Skeletal muscle satellite cell (primary cell): ENCODE measurements around the gene GEMIN7.
"Not testable (repeated sequence)": the region's sequence is repeated elsewhere in the genome, so short reads cannot be mapped to it uniquely, and the experiment has no call there.

Experiments
- H3K27me3 ChIP-seq: 2 replicates; pipeline ENCODE4 v1.7.0; 2013; ENCODE audit warnings: low read length; ENCODE audit not compliant: control insufficient read depth, insufficient read depth
- H3K36me3 ChIP-seq: 2 replicates; pipeline ENCODE4 v1.7.0; 2013; ENCODE audit warnings: mild to moderate bottlenecking, control low read depth, low read length; ENCODE audit not compliant: insufficient read depth
- H3K4me1 ChIP-seq: 2 replicates; pipeline ENCODE4 v1.7.0; 2013; ENCODE audit warnings: low read length; ENCODE audit not compliant: control insufficient read depth, insufficient read depth
- H3K4me2 ChIP-seq: 2 replicates; pipeline ENCODE4 v1.7.0; 2013; ENCODE audit warnings: mild to moderate bottlenecking, low read length
- H3K4me3 ChIP-seq: 2 replicates; pipeline ENCODE4 v1.7.0; 2013; ENCODE audit warnings: low read length
- H3K9ac ChIP-seq: 2 replicates; pipeline ENCODE4 v1.7.0; 2013; ENCODE audit warnings: mild to moderate bottlenecking, low read depth, low read length, moderate library complexity
- H3K9me3 ChIP-seq: replicated peaks from 2 replicates; pipeline ENCODE4 v1.7.0; 2013; ENCODE audit warnings: mild to moderate bottlenecking, control low read depth, low read length

GEMIN7 gene

DNA sequence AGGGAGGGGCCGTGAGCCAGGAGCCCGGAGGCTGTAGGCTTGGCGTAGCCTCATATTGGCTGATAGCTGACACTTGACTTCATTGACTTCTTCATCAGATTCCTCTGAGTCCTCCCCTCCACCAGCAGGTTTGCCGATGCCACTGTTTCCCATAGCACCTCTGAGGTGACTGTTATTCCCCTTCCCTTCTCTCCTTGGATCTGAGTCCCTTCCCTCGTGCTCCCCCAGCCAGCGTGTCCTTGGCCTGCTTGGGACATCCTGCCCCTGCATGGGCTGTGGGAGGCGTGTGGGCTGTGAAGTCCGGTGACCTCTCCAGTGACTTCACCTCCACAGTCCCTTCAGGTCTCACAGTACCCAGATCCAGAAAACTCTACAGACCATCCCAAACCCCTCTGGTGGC is 22.7 kb downstream of the GEMIN7 start:
- Histone ChIP-seq H3K9ac (no peak overlapping the region), H3K36me3 (peaks cover 4% of the 10 kb centered on the region)

DNA sequence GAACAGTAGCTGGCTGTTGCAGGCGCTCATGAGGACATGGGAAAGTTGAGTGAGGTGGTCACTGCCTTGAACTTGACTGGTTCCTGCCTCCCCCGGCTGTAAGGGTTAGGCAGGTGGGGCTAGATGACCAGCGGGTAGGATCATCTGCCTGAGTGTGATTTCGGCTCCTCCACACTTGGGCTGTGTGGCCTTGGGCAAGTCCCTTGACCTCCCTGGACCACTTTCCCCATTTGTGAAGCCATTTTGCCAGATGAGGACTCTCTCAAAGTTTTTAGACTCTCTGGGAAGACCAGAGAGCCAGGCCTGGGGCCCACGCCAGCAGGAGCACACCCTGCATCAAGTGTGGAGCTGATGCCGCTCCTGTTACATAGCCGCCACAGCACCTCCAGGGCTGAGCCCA is 23.4 kb downstream of the GEMIN7 start:
- Histone ChIP-seq H3K4me3 (no peak overlapping the region), H3K36me3 (peaks cover 4% of the 10 kb centered on the region), H3K9me3 (no peaks in the 10 kb centered on the region), H3K4me1 (peaks cover 44% of the 10 kb centered on the region), H3K9ac (no peak overlapping the region), H3K27me3 (no peaks in the 10 kb centered on the region), H3K4me2 (no peak overlapping the region)

More for the DNA sequence above, 22.7 kb downstream of the GEMIN7 start:
- Histone ChIP-seq H3K4me1 (peaks cover 48% of the 10 kb centered on the region), H3K4me2 (no peak overlapping the region), H3K27me3 (no peaks in the 10 kb centered on the region), H3K4me3 (no peak overlapping the region), H3K9me3 (no peaks in the 10 kb centered on the region)

DNA sequence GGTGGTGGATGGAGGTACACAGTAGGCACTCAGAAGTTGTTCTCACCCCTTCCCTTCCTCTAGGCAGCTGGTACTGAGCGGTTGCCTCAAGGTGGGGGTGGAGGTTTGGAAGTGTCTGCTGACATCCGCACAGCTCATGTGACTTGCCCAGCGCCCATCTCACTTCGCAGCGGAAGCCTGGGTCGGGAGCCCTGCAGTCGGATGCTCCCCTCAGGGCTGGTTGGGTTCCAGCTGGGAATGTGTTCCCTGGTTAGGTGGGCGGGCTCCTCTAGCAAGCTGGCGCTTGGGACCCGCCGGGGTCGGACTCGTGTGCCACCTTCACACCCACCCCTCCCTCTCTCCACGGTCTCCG is 24.1 kb downstream of the GEMIN7 start:
- no peaks in the 10 kb centered on the region for H3K27me3 ChIP-seq
- H3K9ac ChIP-seq = no peak overlapping the region
- H3K4me1 ChIP-seq = peaks cover 38% of the 10 kb centered on the region
- H3K36me3 ChIP-seq = peaks cover 4% of the 10 kb centered on the region
- H3K9me3 ChIP-seq = no peaks in the 10 kb centered on the region
- no peak overlapping the region for H3K4me3 ChIP-seq
- H3K4me2 ChIP-seq = peak overlapping the region; percentile 51

DNA sequence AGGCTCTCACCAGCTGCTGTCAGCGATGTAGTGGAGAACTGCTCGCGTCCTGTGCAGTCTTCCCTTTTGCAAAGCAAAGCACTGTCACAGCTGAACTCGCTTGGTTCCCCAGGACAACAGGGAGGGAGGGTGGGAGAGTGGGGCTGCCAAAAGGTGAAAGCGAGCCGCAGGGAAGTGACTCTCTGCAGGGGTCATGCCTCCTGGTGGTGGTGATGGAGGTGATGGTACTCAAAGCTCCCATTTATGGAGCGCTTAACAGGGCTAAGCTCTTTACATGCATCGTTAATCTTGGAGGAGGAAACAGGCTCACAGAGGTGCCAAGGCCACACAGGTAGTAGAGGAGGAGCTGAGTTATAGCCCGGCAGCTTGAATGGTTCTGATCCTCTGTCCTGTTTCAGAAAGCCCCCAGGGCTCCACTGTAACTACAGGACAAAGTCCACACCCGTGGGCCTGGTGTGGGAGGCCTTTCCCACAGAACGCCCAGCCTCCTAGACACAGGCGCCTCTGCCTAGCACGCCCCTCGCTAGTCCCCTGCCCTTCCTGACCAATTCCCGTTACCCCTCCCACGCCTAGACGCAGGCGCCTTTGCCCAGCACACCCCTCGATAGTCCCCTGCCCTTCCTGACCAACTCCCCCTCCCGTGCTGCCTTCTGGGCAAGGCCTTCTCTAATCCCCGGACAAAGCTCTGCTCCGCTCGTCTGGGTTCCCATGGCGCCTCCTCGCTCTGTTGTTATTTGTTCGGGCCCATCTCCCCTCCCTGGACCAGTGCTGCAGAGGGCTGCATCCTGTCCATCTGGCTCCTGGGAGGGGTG is 24.7 kb downstream of the GEMIN7 start:
- Histone ChIP-seq H3K27me3 (no peaks in the 10 kb centered on the region), H3K36me3 (peaks cover 4% of the 10 kb centered on the region), H3K4me2 (peak overlapping the region; percentile 51), H3K4me1 (peaks cover 33% of the 10 kb centered on the region), H3K9me3 (no peaks in the 10 kb centered on the region), H3K9ac (no peak overlapping the region), H3K4me3 (no peak overlapping the region)

DNA sequence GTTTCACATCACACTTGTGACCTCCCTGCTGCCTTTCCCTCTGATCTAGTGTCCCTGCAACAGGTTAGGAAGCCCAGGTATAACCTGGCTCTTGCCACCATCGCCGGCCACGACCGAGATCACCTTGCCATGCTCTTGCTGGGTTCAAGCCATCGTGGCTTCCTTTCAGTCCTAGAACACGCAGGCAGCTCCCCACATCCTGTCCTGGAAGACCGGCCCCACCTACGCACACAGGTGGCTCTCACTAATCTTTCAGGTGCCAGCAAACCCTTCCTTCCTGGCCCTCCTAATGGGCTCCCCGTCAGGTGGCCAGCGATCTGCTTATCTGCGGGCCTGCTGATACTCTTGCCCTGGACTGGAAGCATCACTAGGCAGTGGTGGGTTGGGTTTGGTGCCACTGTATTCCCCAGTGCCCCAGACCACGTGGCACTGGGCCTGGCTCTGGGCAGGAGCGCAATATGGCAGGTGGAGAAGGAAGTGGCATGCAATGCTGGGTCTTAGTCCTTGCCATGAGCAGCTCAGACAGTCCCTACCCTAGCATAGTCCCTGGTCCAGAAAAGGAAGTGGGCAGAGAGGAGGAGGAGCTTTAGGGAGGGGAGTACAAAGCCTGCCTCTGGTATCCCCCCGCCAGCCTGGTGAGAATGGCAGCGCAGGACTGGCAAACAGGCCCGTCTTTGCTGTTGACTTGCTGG is 25.7 kb downstream of the GEMIN7 start:
- Histone ChIP-seq H3K9ac (no peak overlapping the region), H3K9me3 (no peaks in the 10 kb centered on the region), H3K27me3 (no peaks in the 10 kb centered on the region), H3K4me2 (no peak overlapping the region), H3K4me3 (no peak overlapping the region), H3K36me3 (peaks cover 4% of the 10 kb centered on the region), H3K4me1 (peaks cover 22% of the 10 kb centered on the region)

DNA sequence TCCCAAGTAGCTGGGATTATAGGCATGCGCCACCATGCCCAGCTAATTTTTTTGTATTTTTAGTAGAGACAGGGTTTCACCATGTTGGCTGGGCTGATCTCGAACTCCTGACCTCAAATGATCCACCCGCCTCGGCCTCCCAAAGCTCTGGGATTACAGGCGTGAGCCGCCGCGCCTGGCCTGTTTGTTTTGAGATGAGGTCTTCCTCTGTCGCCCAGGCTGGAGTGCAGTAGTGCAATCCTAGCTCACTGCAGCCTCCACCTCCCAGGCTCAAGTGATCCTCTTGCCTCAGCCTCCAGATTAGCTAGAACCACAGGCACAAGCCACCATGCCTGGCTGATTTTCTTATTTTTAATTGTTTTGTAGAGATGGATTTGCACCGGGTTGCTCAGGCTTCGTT is 27.3 kb downstream of the GEMIN7 start:
- not testable (repeated sequence) for H3K9me3 ChIP-seq, H3K4me1 ChIP-seq, H3K4me3 ChIP-seq, H3K27me3 ChIP-seq, H3K4me2 ChIP-seq, H3K36me3 ChIP-seq, H3K9ac ChIP-seq

DNA sequence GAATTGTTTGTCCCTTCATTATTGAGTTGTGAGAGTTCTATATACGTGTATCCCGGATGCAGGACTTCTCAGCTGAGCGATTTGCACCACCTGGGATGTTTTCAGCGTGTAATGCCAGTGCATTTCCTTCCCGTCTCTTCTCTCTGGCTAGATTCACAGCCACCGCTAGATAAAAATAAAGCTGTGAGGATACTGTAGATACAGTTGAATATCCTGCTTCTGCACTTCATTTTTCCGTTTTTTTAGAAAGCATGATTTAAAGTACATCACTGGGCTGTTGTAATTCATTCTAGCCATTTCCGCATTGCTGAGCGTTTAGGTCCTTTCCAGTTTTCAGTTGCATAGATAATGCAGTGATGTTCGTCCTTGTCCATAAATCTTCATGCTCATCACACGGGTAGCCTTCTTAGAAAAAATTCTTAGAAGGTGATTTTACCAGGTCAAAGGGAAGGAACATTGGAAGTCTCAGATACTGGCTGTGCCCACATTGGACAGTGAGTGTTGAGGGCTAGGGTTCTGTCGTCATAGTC is 28.6 kb downstream of the GEMIN7 start:
- Histone ChIP-seq H3K36me3 (no peaks in the 10 kb centered on the region), H3K4me1 (peaks cover 7% of the 10 kb centered on the region), H3K4me2 (no peak overlapping the region), H3K9me3 (no peaks in the 10 kb centered on the region), H3K27me3 (no peaks in the 10 kb centered on the region), H3K9ac (no peak overlapping the region), H3K4me3 (no peak overlapping the region)

DNA sequence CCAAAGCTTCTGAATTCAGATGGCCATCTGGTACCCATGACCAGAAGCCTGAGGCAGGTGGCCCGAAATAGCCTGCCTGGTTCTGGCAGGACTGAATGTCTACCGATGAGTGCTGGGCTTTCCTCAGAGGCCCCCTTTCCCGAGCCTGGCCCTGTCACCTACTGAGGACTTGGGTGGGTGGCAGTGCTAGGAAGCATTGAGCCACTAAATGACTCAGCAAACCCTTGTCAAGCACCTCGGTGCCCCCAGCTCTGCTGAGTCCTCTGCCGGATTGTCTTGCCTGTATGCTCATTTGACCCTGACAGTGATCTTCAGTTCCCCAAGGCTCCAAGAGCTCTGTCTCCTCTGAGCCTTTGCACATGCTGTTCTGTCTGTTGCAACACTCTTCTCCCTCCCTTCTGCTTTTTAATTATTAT is 31.8 kb downstream of the GEMIN7 start:
- H3K36me3 ChIP-seq = no peaks in the 10 kb centered on the region
- H3K4me2 ChIP-seq = no peak overlapping the region
- H3K4me3 ChIP-seq = no peak overlapping the region
- H3K27me3 ChIP-seq = no peaks in the 10 kb centered on the region
- no peaks in the 10 kb centered on the region for H3K9me3 ChIP-seq
- no peak overlapping the region for H3K9ac ChIP-seq
- H3K4me1 ChIP-seq = peaks cover 2% of the 10 kb centered on the region

DNA sequence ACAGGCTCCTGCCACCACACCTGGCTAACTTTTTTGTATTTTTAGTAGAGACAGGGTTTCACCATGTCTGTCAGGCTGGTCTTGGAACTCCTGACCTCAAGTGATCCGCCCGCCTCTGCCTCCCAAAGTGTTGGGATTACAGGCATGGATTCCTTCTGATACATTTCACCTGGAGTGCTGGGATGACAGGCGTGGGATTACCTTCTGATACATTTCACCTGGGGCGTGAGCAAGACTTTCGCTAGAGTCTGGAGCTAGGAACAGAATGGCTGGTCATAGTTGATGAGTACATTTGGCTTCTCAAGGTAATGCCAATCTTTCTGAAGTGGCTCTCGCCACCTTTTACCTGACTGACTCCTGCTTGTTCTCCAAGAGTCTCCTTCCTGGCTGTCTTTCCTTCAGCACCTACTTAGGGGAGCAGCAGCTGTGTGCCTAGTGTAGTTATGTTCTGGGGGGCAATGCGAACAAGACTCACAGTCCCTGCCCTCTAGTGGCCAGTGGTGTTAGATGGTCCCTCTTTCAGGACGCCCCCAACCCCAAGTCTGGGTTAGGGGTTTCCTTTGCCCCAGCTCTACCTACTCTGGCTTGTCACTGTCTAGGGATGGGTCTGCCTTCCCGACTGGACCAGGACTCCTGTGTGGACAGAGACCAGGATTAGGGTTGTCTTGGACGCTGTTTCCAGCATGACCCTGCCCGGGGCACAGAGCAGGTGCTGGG is 33.2 kb downstream of the GEMIN7 start:
- H3K9ac ChIP-seq = no peak overlapping the region
- no peaks in the 10 kb centered on the region for H3K36me3 ChIP-seq
- no peaks in the 10 kb centered on the region for H3K9me3 ChIP-seq
- H3K4me2 ChIP-seq = no peak overlapping the region
- H3K4me1 ChIP-seq = peaks cover 13% of the 10 kb centered on the region
- no peaks in the 10 kb centered on the region for H3K27me3 ChIP-seq
- H3K4me3 ChIP-seq = no peak overlapping the region

DNA sequence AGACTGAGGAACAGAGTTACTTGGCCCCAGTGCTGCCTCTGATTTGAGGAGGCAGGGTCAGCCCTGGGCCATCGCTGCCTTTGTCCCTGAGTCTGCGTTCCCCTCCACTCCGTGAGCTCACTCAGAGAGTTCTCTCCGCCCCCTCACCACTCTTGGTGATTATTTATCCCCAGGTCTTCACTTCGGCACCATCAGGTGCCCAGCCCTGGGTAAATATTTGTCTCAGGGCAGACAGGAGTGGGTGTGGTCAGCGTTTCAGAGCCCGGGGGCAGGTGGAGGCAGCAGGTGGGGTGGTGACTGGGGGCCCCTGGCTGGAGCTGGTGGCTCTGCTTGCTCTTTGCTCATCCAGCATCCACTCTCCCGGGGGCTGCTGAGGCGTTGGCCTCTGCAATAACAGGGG is 34.6 kb downstream of the GEMIN7 start:
- peaks cover 22% of the 10 kb centered on the region for H3K4me1 ChIP-seq
- no peaks in the 10 kb centered on the region for H3K27me3 ChIP-seq
- no peak overlapping the region for H3K9ac ChIP-seq
- no peak overlapping the region for H3K4me2 ChIP-seq
- H3K4me3 ChIP-seq = no peak overlapping the region
- H3K36me3 ChIP-seq = no peaks in the 10 kb centered on the region
- no peaks in the 10 kb centered on the region for H3K9me3 ChIP-seq

DNA sequence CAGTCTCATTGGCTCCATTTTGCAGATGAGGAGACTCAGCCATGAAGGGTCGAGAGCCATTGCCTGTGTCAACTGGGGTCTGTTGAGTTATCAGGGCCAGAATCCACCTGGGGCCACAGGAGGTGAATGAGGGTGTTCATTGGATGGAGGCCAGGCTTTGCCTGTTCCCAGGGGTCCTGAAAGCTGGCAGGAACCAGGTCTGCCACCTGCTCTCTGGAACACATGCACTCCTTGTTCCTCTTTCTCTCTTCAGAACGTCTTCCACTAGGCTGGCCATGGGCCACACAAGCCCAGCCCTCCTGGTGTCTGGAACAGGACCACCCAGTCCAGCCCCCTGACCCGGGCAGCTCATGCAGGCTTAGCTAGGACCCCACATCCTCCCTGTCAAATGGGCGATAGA is 35.1 kb downstream of the GEMIN7 start:
- Histone ChIP-seq H3K4me1 (peaks cover 25% of the 10 kb centered on the region), H3K9ac (no peak overlapping the region), H3K9me3 (no peaks in the 10 kb centered on the region), H3K4me2 (no peak overlapping the region), H3K4me3 (no peak overlapping the region), H3K36me3 (no peaks in the 10 kb centered on the region), H3K27me3 (no peaks in the 10 kb centered on the region)
